ENCODE data around the gene MTCH2. TPM values are rescaled to one million over a fixed set of nuclear protein-coding genes. Genes with fewer than 3 reads are reported as not detected.
"Not testable (repeated sequence)": the region's sequence is repeated elsewhere in the genome, so short reads cannot be mapped to it uniquely, and the experiment has no call there.

MTCH2 gene
- total RNA-seq: 10 to 100 TPM; 21.9 to 47.8 TPM

DNA sequence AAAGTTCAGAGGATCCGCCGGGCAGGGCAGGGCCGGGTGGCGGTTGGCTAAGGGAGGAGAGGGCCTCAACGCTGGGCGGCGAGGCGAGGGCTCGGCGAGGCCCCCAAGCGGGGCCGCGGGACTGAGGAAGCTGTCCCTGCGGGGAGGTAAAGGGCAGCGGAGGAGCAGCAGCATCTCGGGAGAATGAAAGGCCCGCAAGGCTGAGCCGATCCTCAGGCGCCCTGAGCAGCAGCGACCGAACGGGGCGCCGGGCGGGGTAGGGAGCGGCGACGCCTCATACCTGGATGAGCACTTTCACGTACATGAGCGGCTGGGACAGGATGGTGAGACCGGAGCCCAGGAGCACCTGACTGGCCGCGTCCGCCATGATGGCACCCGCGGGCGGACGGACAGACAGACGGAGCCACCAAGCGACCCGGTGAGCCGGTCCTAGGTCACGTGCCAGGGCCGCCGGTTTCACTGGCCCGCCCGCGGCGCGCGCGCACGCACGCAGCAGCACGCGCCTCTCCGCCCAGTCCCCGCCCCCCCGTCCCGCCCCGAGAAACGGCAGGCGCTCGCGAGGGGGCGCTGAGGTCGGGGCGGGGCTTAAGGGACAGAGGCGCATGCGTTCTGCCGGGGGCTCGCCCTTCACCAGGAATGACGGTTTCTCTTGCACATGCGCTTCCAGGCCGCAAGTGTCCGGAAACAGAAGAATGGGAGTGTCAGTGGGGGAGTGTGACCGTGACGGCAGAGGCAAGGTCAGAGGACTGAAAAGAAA is at the start of gene MTCH2:
Gene MTCH2, minus strand, starts transcription at position 461 of the 757 bp plus-strand sequence. Its CDS starts 94 bp downstream, at position 367.
- H3K36me3 ChIP-seq: peaks cover 4% of the 10 kb centered on the region
- peak within 1 kb of the TSS; percentile 91 for H3K4me3 ChIP-seq
- TF ChIP-seq CTCF (IDR thresholded peaks at IDR 0.05): no peak
- peak; percentile 83 for DNase-seq (ENCODE audit: low spot score)
- peak; percentile 95 for ATAC-seq (ENCODE audit: insufficient number of reproducible peaks, low FRiP score, low read depth)
- no peaks in the 10 kb centered on the region for H3K27me3 ChIP-seq (replicated peaks; ENCODE audit: insufficient read depth)
- no peaks in the 10 kb centered on the region for H3K9me3 ChIP-seq
- H3K27ac ChIP-seq: peak within 1 kb of the TSS; percentile 82 to 91
- peaks cover 14 to 26% of the 10 kb centered on the region in 2 donors for H3K4me1 ChIP-seq (ENCODE audit: control insufficient read depth in 1 of 2, low read depth in 2 of 2)

- no peak for ATAC-seq (ENCODE audit: insufficient number of reproducible peaks, low FRiP score, low read depth)
- Histone ChIP-seq H3K9me3 (no peaks in the 10 kb centered on the region), H3K4me3 (no peak overlapping the region), H3K27ac (no peak overlapping the region), H3K27me3 (replicated peaks; ENCODE audit: insufficient read depth) (no peaks in the 10 kb centered on the region), H3K36me3 (no peaks in the 10 kb centered on the region), H3K4me1 (ENCODE audit: control insufficient read depth in 1 of 2, low read depth in 2 of 2) (no peaks in the 10 kb centered on the region)
- TF ChIP-seq CTCF (IDR thresholded peaks at IDR 0.05): no peak
- DNase-seq (ENCODE audit: low spot score): no peak
These were observed 49.6 kb upstream of the MTCH2 start for GRCh38 chr11:47691979-47692378.

GRCh38 chr11:47689480-47689879 is 47.1 kb upstream of the MTCH2 start:
- no peak overlapping the region for H3K27ac ChIP-seq
- H3K36me3 ChIP-seq: no peaks in the 10 kb centered on the region
- no peak overlapping the region for H3K4me3 ChIP-seq
- no peak for ATAC-seq (ENCODE audit: insufficient number of reproducible peaks, low FRiP score, low read depth)
- no peaks in the 10 kb centered on the region for H3K27me3 ChIP-seq (replicated peaks; ENCODE audit: insufficient read depth)
- no peak for TF ChIP-seq CTCF (IDR thresholded peaks at IDR 0.05)
- H3K9me3 ChIP-seq: no peaks in the 10 kb centered on the region
- DNase-seq (ENCODE audit: low spot score): no peak
- H3K4me1 ChIP-seq (ENCODE audit: control insufficient read depth in 1 of 2, low read depth in 2 of 2): no peaks in the 10 kb centered on the region

DNA sequence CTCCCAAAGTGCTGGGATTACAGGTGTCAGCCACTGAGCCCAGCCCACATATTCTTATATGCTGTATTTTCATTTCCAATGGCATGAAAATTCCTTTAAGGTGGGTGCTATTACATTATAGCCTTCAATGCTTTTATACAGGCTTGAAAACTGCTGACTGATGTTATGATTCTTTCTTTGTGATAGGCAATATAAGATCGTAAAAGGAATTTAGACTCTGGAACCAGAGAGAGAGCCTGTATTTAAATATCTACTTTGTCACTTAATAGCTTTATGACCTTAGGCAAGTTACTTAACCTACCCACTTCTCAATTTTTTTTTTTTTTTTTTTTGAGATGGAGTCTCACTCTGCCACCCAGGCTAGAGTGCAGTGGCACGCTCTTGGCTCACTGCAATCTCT is 46.6 kb upstream of the MTCH2 start:
- H3K36me3 ChIP-seq: no peaks in the 10 kb centered on the region
- TF ChIP-seq CTCF (IDR thresholded peaks at IDR 0.05): no peak
- H3K27me3 ChIP-seq (replicated peaks; ENCODE audit: insufficient read depth): no peaks in the 10 kb centered on the region
- ATAC-seq (ENCODE audit: insufficient number of reproducible peaks, low FRiP score, low read depth): no peak
- DNase-seq (ENCODE audit: low spot score): no peak
- H3K4me3 ChIP-seq: no peak overlapping the region
- no peaks in the 10 kb centered on the region for H3K4me1 ChIP-seq (ENCODE audit: control insufficient read depth in 1 of 2, low read depth in 2 of 2)
- H3K9me3 ChIP-seq: no peaks in the 10 kb centered on the region
- H3K27ac ChIP-seq: no peak overlapping the region

DNA sequence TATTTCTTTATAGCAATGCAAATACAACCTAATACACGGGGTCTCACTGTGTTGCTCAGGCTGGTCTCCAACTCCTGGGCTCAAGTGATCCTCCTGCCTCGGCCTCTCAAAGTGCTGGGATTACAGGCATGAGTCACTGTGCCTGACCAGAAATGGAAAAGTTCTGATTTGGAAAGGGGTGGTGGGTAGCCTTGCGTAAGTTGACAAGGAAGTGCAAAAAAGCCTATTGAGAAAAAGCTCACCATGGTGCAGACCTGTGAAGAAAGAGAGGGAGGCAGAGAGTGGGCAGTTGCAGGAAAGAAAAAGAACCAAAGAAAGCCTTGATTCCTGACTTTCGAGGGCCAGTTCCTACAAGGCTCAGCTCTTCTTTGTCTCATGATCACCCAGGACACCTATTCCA is 45.8 kb upstream of the MTCH2 start:
- H3K4me1 ChIP-seq (ENCODE audit: control insufficient read depth in 1 of 2, low read depth in 2 of 2): no peaks in the 10 kb centered on the region
- TF ChIP-seq CTCF (IDR thresholded peaks at IDR 0.05): no peak
- no peak overlapping the region for H3K4me3 ChIP-seq
- H3K36me3 ChIP-seq: no peaks in the 10 kb centered on the region
- no peak overlapping the region for H3K27ac ChIP-seq
- H3K27me3 ChIP-seq (replicated peaks; ENCODE audit: insufficient read depth): no peaks in the 10 kb centered on the region
- DNase-seq (ENCODE audit: low spot score) (no peak), ATAC-seq (ENCODE audit: insufficient number of reproducible peaks, low FRiP score, low read depth) (no peak)
- no peaks in the 10 kb centered on the region for H3K9me3 ChIP-seq

- H3K4me1 ChIP-seq (ENCODE audit: control insufficient read depth in 1 of 2, low read depth in 2 of 2); H3K27me3 ChIP-seq (replicated peaks; ENCODE audit: insufficient read depth); H3K27ac ChIP-seq; H3K4me3 ChIP-seq; H3K9me3 ChIP-seq; ATAC-seq (ENCODE audit: insufficient number of reproducible peaks, low FRiP score, low read depth); H3K36me3 ChIP-seq; DNase-seq (ENCODE audit: low spot score): not testable (repeated sequence)
These were observed 44.3 kb upstream of the MTCH2 start for GRCh38 chr11:47686704-47687103.
